Measurements from ENCODE around the gene DNAJC18. TPM values are rescaled to one million over a fixed set of nuclear protein-coding genes. Genes with fewer than 3 reads are reported as not detected.
A peak's percentile ranks its signal among the peaks of the same experiment; 100 is the strongest.

DNAJC18 gene
- total and polyA plus RNA-seq, 2 of the 8 experiments (the other 6 are each of a cell fraction or from before 2014, with no cell fraction given) = 7.8 to 29.2 TPM

GRCh38 chr5:139486201-139486600 is 46.9 kb upstream of the DNAJC18 start:
- Histone ChIP-seq H3K56ac (replicated peaks; ENCODE audit: insufficient read length, low read depth, low read length) (no peak overlapping the region), H3K79me2 (ENCODE audit: control insufficient read depth in 1 of 2, insufficient read depth in 2 of 2, low read length in 2 of 2) (no peaks in the 10 kb centered on the region), H2BK20ac (ENCODE audit: low read length) (0 out of 2 replicates have a peak overlapping the region, but pooled peaks have one; percentile 77), H2BK15ac (ENCODE audit: low read length) (peak overlapping the region; percentile 92), H4K20me1 (replicated peaks in 1 of 2; ENCODE audit: control insufficient read depth in 1 of 2, insufficient read depth in 2 of 2, low read length in 2 of 2) (no peaks in the 10 kb centered on the region), H3K4me2 (ENCODE audit: insufficient read depth in 1 of 2, low read depth in 2 of 2, low read length in 2 of 2) (peak overlapping the region in 1 of 2 experiments; percentile 29; a peak in 1 of 4 replicates), H3K4me3 (ENCODE audit: extremely low read depth in 1 of 4, insufficient read depth in 2 of 4, low read depth in 3 of 4, low read length in 4 of 4) (no peak overlapping the region), H4K8ac (ENCODE audit: extremely low read depth, insufficient read depth, low read length) (peak overlapping the region; percentile 80; the same call in 1 of the 2 replicates), H3K27ac (ENCODE audit: low read depth, low read length) (no peak overlapping the region), H2AK5ac (ENCODE audit: low read depth, low read length) (no peak overlapping the region), H3K79me1 (ENCODE audit: low read depth, low read length) (no peaks in the 10 kb centered on the region), H3K9ac (replicated peaks in 1 of 4; ENCODE audit: extremely low read depth in 1 of 4, low read depth in 3 of 4, low read length in 3 of 4) (no peak overlapping the region), H2BK12ac (ENCODE audit: low read depth, low read length) (peak overlapping the region; percentile 56; the same call in 1 of the 2 replicates), H3K18ac (ENCODE audit: extremely low read depth, low read length) (peak overlapping the region; percentile 89), H2BK5ac (ENCODE audit: low read depth, low read length) (no peak overlapping the region), H3K9me3 (ENCODE audit: insufficient read depth in 2 of 2, low read depth in 1 of 2, low read length in 1 of 2) (no peaks in the 10 kb centered on the region), H2AFZ (ENCODE audit: low read length) (peak overlapping the region; percentile 97), H2BK120ac (replicated peaks; ENCODE audit: low read depth, low read length) (no peak overlapping the region), H3K23ac (ENCODE audit: insufficient read length) (no peak overlapping the region), H3K36me3 (ENCODE audit: control insufficient read depth in 2 of 4, insufficient read depth in 4 of 4, low read length in 3 of 4) (no peaks in the 10 kb centered on the region), H3K4ac (replicated peaks; ENCODE audit: insufficient read length, low read depth, low read length) (no peak overlapping the region), H4K91ac (replicated peaks; ENCODE audit: insufficient read length, low read length) (peak overlapping the region; percentile 12), H3K27me3 (replicated peaks in 1 of 4; ENCODE audit: control insufficient read depth in 3 of 4, extremely low read depth in 1 of 4, insufficient read depth in 3 of 4, low read length in 3 of 4) (no peaks in the 10 kb centered on the region), H3K23me2 (ENCODE audit: low read depth, low read length) (no peaks in the 10 kb centered on the region; the same call in 1 of the 2 replicates), H3K4me1 (replicated peaks in 1 of 4; ENCODE audit: control insufficient read depth in 3 of 4, insufficient read depth in 4 of 4, low read length in 3 of 4) (peaks cover 0 to 8% (median 5%) of the 10 kb centered on the region in 4 experiments; a peak in 4 of 7 replicates), H4K5ac (ENCODE audit: insufficient read length, low read depth, low read length) (peak overlapping the region; percentile 71), H3K14ac (ENCODE audit: insufficient read length) (no peak overlapping the region)
- POLR2A ChIA-PET (ENCODE audit: partially characterized antibody) = interaction anchor here (0.7 to 1.3 kb wide), 4 partner anchors 10 to 78 kb away, joined by 3 to 6 read pairs (median 3); no protein-coding TSS in a partner anchor
- DNase-seq (ENCODE audit: low read depth in 1 of 2, low spot score in 2 of 2) (peak in 1 of 2 experiments; percentile 62), FAIRE-seq (no peak)
- 55% methylated on average over 6 of the region's 7 CpGs; no CpG with 5 or more reads in 1 of the 2 experiments for WGBS, 2 experiments (ENCODE audit: extremely low coverage in 1 of 2, insufficient coverage in 1 of 2, insufficient read length in 1 of 2, insufficient replicate concordance in 2 of 2, low coverage in 1 of 2, low lambda C conversion rate in 2 of 2, missing lambda C conversion rate in 1 of 2)
- CTCF ChIA-PET (ENCODE audit: partially characterized antibody) = interaction anchor here (0.6 to 1.6 kb wide), 6 partner anchors 15 to 78 kb away, joined by 3 to 8 read pairs (median 4); no protein-coding TSS in a partner anchor
- TF ChIP-seq PHF8 (conservative IDR thresholded peaks at IDR 0.05; ENCODE audit: low read depth, low read length) = no peak
- TF ChIP-seq SIX5 (IDR thresholded peaks at IDR 0.05; ENCODE audit: low read depth, low read length) = no peak
- no peak for TF ChIP-seq YY1 (IDR thresholded peaks at IDR 0.05; ENCODE audit: low read depth, low read length)
- TF ChIP-seq BCL11A (IDR thresholded peaks at IDR 0.05; ENCODE audit: low read depth in 2 of 2, low read length in 2 of 2) = no peak
- peak; percentile 57 for TF ChIP-seq E2F6 (IDR thresholded peaks at IDR 0.05)
- TF ChIP-seq GTF2F1 (IDR thresholded peaks at IDR 0.05; ENCODE audit: borderline replicate concordance, low read depth, low read length) = no peak
- TF ChIP-seq SP1 (IDR thresholded peaks at IDR 0.05; ENCODE audit: low read depth, low read length) = peak; percentile 79
- TF ChIP-seq POU5F1 (IDR thresholded peaks at IDR 0.05; ENCODE audit: low read depth, low read length) = no peak
- no peak for TF ChIP-seq TBP (IDR thresholded peaks at IDR 0.05; ENCODE audit: low read depth, low read length)
- no peak for TF ChIP-seq ATF3 (IDR thresholded peaks at IDR 0.05; ENCODE audit: insufficient read depth, low read depth, low read length)
- TF ChIP-seq MAX (IDR thresholded peaks at IDR 0.05) = peak; percentile 79
- no peak for TF ChIP-seq RBBP5 (IDR thresholded peaks at IDR 0.05; ENCODE audit: borderline replicate concordance, low read depth, low read length)
